Effector CD8-positive, alpha-beta T cell (primary cell): Measurements from ENCODE around the gene BRF1.

Experiments
- DNase-seq: peaks from one replicate; lab custom pipeline; 2025; lab: John Stamatoyannopoulos, UW

The BRF1 gene

DNA sequence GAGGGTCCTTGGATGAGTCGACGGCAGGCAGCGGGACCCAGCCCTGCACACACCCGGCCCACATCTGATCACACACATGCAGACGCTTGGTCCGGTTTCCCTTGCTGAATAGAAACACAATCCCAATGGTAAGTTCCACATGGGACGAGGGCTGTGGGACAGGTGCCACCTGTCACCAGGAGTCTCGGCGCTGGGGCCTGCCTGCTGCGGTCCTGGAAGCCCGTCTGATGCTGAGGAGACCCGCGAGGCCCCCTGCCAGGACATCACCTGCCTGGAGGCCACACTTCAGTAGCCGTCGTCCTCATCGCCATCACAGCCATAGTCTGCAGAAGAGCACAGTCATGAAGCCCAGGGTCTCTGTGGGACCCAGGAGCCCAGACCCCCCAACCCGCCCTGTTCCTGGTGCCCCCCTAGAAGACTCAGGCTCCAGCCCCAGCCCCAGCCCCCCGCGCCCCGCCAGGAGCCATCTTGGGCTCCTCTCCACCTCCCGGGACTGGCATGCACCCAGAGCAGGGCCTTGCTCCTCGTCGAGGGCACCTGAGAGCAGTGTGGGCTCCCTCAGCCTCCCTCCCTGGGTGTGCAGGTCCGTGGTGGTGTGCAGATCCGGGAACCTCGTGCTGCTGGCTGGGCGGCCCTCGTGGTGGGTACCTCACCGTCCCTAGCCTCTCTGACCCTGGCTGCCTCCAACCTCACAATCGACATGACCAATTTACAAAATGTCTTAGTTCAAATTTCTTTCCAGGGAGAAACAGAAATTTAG, 90.4 kb downstream of the BRF1 start:
- DNase-seq = no peak

DNA sequence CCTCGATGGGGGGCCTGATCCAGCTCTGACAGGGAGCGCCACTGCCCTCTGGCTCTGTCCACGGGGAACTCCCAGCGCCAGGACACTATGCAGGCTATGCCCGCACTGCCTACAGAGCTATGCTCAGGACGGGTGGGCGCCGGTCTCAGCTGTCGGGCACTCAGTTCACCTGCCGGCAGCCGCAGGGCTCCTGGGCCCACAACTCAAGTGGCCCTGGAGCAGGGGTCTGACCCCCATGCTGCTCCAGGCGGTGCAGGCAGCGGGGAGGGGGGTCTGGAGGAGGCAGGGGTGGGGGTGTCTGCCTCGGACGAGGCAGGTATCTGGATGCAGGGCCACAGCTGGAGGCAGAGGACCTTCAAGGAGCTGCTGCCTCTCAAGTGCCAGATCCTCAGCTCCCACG, 91.2 kb downstream of the BRF1 start:
- no peak for DNase-seq

DNA sequence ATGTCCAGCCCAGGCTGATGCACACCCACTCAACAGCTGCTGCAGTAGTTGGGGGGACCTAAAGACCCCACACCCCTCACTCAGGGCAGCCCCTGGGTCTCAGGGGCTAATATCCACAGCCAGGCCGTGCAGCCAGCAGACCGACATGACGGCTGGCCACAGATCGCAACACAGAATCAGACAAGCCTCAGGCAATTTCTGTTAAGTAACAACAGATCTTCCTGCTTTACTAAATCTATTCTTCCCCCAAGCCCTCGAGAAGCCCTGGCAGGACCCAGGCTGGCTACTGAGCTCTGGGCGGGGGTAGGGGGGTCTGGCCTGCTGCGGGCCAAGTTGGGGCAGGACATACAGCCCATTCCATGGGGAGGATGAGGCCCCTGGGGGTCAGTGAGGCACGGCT, 91.7 kb downstream of the BRF1 start:
- no peak for DNase-seq

DNA sequence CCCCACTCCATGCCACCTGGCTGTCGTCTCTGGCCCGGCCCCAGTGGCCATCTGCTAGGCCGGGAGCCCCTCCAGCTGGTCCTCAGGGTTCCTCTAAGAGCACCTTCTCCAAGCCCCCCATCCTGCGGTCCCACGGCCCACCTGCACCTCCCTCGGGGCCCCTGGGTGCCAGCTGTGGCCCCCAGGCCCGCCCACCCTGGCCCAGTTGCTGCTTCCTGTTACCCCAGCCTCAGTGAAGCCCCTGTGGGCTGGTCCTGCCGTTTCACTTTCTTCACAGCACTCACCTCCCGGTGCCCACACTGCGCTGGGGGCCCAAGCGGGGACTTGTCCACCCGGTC, 92.1 kb downstream of the BRF1 start:
- no peak for DNase-seq

DNA sequence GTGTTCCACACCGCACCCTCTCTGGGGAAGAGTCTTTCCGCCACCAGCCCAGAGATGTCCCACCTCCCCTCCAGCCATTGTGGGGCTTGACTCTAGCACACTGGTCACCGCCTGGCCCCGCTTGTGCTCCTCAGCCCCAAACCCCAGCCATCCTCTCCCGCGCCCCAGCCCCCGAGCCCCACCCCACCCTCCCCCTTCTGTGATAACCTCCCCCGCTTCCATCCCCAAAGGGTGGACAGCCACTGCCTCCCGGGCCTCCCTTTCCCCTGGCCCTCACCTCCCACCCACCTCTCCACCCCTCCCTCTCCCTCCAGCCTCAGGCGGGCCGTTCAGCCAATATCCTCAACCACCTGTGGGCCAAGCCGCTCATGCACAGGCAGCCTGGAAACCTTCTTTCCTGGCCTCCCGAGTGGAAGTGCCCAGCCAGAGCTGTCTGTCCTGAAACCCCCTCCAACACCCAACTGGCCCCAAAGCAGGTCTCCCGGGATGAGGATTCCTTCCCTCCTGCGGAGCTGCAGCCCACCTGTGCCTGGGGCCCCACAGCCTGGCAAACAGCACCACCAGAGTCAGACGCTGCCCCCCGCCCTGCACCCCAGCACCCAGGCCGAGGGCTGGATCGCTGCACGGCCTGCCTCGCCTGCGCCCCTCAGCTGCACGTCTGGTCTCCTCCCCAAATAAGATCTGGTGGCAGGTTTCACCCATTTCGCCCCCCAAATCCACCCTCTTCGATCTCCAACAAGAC, 92.6 kb downstream of the BRF1 start:
- no peak for DNase-seq

DNA sequence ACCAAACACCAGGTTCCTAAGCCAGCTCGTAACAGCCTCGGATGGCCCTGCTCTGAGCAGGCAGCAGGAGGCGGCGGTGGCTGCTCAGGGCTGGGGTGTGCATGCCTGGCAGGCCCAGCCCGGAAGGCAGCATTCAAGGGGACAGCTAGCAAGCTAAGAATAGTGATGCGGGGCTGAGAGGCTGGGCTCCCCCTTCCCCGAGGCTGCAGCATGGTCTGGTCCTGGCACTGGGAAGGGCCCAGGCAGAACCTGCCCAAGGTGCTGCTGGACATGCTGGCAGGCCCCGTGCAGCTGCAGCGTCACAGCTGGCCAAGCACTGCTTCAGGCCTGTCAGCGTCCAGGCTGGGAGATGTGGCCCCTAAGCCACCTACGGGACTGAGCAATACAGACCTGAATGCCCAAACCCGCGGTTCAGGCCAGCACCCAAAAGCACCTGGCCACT, 93.3 kb downstream of the BRF1 start:
- no peak for DNase-seq

DNA sequence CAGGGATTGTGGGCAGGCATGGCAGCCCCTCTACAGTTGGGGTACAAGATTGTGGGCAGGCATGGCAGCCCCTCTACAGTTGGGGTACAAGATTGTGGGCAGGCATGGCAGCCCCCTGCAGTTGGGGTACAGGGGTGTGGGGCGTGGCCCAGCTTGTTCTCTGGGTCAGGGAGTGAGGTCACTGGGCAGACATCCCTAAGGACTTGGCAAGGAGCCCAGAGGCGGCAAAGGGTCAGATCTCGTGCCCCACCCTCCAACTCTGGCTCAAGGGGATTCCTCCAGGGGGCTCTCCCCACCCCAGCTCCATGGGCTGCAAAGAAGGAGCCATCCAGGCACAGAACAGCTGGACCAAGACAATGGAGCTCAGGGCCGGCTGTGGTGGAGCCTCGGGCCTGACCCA, 93.9 kb downstream of the BRF1 start:
- DNase-seq = no peak

DNA sequence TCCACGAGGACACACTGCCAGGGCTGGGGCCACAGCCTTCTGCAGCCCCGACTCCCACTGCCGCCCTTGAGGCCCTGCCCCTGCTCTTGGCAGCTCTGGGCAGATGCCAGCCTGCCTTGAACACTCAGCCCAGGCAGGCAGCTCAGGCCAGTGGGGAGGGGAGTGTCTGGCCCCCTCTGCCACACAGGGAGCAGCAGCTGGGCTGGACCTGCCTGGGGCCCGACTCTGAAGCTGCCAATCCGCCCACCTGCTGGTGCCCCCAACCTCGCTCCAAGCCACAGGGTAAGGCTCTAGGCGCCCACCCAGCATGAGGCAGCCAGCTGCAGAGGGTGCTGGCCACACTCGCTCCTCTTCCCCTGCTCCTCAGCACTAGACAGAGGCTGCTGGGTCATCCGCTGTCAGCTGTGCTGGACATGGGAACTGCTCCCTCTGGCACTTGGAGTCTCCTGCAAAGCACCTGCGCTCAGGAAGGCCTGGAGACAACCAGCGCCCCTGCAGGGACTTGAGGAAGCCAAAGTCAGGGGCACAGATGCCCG, 95.1 kb downstream of the BRF1 start:
- DNase-seq = no peak

DNA sequence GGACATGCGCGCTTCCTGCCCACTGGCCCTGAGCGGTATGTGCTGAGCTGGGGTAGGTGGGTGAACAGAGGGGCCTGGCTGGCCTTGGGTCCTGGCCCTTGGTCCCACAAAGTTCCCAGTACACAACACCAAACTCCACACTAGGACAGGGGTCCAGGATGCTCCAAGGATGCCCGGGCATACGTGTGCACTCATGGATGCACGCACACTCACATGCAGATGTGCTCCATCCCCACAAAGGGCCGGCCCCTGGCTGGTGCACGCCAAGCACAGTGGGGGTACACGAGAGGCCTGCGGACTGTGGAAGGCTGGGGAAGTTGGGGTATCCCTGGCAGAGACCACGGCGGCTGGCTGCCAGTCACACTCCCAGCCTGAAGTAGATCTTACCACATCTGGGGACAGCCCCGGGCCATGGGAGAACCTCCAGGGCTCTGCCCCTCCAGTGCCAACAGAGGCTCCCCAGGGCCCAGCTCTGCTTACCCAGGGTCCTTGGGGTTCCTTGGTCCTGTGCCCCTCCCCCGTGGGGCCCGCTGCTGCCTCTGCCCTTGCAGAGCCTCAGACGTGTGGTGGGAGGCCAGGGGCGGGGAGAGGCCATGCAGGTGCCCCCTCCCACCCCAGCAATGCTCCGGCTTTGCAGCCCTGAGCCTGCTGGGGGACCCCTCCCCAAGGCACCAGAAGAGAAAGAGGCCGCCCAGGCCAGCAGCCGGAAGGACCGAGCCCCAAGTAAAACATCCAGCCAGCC, 95.7 kb downstream of the BRF1 start:
- no peak for DNase-seq

DNA sequence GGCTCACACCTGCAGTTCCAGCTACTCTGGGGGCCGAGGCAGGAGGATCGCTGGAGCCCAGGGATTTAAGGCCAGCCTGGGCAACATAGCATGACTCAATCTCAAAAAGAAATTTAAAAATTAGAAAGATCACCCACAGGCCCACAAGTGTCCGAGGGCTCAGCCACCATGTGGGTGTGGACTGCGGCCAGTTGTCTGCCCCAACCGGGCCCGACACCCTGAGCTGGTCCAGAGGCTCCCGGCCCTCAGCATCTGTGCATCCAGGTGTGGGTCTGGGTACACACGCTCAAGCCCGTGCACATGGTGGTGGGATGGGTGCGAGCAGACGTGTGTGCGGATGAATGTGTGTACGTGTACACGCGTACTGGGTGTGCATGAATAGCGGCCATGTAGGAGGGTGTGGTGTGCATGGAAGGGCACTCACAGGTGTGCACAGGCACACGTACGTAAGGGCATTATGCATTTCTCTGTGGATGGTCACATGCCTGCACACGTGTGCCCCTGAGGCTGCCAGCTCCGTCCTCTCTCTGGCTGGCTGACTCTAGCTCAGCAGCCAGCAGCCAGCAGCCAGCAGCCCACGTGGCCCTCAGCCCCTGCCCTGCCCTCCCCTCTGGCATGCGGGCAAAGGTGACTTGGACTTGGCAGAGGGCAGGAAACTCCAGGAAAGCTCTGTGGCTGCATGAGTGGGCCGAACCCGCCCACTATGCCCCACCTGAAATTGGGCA, 96.4 kb downstream of the BRF1 start:
- no peak for DNase-seq

DNA sequence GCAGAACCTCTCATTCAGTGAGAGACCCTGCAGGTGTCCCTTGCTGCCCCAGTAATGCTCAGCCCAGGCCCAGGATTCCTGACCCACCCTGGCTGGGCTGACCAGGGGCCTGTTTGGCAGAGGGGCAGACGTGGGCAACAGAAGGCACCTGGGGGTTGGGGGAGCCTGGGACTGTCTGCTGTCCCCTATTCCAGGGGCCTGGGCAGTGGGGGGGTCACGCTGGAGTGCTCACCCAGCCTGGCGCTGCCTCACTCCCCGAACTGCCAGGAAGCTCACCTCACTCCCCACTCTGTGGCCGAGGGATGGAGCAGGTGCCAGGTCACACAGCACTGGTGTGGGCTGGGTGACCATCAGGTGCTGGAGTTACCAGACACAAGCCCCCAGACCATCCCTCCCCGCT, 97.1 kb downstream of the BRF1 start:
- no peak for DNase-seq

DNA sequence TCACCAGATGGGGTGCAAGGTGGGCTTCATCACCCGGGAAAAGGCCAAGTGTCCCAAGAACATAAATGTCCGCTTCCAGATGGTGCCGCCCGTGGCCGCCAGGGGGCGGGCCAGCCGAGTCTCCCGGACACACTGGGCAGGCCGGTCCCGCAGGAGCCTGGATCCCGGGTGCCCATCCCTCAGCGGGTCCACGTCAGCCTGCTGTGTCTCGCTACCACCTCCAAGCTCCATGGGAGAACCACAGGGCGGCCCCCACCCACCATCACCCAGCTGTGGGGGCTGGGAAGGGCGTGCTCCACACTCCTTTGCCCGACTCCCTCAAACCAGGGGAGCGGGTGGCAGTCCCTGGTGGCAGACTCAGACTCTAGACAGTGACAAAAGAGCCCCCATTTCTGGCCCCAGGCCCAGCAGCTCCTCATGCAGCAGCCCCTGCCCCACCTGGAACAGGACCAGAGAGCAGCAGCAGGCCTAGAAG, 97.7 kb downstream of the BRF1 start:
- DNase-seq = peak; percentile 44

DNA sequence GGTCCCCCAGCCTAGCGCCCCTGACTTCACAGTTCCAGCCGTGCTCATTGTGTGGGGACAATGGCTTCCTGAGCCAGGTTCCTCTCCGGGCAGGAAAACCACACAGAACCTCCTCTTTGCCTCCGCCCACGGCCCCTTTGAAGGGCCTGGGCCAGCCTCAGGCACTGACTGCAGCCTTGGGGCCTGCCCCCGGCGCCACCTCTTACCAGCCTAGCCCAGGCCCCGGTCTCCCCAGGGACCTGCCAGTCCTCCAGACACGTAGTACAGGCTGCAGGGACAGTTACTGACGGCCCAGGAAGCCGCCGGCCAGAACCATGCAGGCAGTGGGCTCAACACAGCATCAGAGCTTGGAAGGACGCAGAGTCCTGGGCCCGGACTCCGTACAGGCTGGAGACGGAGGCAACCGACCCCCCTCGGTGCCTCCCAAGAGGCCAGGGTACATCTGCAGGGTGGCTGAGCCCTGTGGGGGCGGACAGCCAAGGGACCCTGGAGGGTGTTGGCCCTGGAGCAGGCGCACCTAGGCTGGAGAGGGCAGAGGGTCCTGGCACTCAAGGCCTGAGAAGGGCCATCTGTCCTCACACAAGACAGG, 98.8 kb downstream of the BRF1 start:
- no peak for DNase-seq

DNA sequence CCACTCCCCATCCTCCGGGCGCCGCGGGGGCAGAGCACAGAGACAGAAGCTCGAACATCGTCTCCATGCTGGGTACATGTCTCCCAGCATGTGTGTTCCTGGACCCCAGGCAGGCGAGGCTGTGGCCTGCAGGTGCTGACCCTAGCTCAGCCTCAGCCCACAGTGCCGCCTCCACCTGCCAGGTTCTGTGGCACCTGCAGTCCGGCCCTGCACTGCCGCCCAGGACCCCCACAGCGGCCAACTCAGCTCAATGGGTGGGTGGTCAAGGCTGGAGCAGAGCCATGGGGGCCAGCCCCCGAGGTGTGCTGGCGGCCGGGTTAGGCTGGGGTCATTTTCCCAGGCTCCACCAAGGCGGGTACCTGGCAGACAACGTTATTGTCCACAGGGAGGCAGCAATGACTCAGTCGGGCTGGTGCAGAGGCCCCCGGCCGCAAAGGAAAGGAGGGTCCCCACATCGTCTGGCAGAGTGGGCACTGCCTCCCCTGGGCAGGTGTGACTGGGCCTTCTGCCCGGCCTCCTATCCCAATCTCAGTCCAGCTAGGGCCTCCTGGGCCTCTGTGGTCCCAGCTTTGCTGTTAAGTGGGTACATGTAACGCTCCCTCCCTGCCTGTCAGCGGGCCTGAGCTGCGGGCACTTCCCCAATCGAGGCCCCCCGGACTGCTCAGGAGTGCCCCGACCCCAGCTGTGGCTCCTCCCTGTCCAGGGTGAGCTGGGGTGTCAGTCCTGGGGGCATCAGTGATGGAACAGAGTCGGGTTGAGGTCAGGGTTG, 99.5 kb downstream of the BRF1 start:
- no peak for DNase-seq

DNA sequence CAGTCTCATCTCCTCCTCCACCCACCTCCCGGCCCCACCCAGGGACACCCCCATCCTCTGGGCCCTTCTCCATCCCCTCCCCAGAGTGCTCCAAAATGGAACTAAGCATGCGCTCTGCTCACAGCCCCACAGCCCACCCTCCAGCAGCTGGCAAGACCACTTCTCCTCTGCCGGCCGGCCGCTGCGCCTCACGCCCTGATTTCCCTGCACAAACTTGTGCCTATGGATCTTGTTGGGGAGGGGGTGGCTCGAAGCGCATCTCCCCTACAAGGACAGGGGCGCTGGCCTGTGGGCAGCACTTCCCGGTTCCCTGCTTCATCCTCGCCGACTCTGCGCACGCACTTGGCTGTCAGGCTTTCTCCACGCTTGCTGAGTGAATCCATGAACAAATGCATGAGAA, 100.2 kb downstream of the BRF1 start:
- no peak for DNase-seq

DNA sequence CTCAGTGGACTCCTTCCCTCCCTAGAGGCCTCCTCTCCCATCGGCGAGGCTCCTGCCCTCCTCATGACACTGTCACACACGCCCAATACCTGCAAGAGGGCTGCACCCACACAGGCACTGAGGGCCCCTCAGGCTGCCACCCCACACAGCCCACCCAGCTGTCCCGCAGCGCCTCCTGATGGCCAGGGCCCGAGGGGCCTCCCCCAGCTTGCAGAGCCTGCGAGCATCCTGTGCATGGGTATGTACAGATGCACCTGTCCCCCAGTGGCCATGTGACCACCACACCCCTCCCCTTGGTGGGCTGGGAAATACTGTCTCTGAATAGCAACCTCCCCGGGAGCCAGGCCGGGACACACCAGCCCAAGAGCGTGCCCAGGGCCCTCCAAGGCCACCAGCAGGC, 100.7 kb downstream of the BRF1 start:
- no peak for DNase-seq

DNA sequence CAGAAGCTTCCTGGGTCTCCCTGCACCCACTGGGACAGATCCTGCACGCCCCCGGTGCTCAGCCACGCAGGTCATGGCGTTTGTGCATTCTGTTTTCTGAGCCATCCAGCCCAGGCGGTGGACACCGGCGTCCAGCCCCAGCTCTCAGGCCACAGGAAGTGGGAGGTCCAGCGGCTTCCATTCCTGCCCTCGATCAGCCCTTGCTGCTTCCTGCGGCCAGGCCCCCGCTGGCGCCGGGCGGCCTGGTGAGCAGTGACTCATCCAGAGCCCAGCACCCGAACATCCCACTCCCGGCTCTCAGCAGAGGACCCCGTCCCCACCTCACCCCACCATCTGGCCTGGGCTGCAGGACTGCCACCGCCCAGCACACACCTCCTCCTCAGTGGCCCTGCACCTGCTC, 101.7 kb downstream of the BRF1 start:
- no peak for DNase-seq

DNA sequence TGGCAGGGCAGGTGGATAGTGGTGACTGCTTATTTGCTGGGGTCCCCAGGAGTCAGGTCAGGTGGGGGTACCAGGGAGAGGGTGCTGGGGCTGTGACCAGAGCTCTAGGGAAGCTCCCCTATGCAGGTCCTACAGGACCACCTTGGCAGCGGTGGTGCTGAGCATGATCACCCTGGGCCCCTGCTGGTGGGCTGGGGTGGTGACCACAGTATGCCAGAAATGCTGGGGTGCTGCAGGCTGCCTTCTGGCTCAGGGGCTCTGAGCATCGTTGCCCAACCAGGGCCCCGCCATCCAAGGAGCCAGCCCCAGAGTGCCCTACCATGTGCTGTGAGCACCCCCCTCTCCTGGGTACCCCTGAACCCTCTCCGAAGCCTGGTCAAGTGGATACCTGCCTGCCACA, 102.2 kb downstream of the BRF1 start:
- no peak for DNase-seq

DNA sequence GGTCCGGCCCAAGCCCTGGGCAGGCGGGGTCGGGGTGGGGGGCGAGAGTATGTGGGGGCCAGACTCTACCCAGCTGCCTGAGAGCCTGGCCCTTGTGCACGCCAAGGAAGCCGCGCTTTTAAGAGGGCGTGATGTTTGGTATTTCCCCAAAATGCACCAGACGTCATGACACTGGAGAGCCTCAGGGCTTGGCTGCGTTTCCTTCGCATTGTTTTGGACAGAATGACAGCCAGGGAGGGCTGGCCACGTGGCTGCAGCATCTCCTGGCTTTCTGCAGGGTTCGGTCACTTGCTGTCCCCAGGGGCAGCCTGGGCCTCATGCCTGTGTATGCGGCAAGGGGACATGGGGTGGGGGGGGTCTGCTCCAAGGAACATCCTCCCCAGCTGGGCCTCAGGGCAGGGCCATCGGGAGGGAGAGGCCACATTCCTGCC, 103.6 kb downstream of the BRF1 start:
- DNase-seq = no peak

DNA sequence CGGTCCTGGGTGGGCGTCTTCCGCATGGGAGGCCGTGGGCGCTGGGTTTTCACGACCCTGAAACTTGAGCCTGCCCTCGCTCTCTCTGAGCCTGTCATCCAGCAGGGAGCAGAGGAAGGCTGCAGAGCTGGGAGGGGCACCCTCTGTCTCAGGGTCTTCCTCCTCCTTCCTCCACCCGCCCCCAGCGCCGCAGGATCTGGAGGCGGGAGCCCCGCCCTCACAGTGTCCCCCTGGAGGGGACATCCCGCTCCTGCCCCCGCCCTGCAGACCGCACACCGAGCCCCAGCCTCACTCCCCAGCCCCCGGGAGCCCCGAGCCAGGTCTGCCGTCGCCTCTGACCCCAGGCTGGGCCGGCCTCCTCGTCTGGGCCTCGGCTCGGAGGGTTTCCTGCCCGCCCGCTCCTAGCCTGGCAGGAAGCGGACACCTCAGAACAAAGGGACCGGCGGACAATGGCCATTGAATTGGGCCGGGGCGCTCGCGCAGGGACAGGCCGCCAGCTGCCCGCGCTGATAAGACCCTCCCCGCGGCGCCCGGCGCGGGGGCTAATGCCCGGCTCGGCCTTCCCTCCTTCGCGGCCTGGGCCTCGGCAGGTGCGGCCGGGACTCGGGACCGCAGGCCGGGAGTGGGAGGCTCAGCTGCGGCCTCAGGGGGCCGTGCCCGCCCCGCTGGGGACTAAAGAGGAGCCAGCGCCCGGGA, 104.4 kb downstream of the BRF1 start:
- no peak for DNase-seq
